Calu3 (cell line): Measurements from ENCODE around the gene PROZ. TPM values are rescaled to one million over a fixed set of nuclear protein-coding genes. Genes with fewer than 3 reads are reported as not detected.

Experiments used
- BruUV-seq: library from RNA; stranded (reverse); fragments of 400-500 nt; replicated peaks from 2 replicates; lab custom pipeline; 2021; lab: Mats Ljungman, UMichigan
- CTCF ChIA-PET: fragments of 300-600 bp; sonication (Branson Sonifier 250); formaldehyde crosslinking; loops from one replicate; lab custom pipeline; 2022; ENCODE audit warnings: antibody characterized with exemption; lab: Charles Lee
- DNase-seq: peaks from one replicate; pipeline ENCODE4 v3.0.0; 2022
- H3K27ac Mint-ChIP-seq: one replicate; pipeline ENCODE4 v1.8.0; 2022; ENCODE audit warnings: mixed read lengths; ENCODE audit not compliant: unreplicated experiment
- H3K27me3 Mint-ChIP-seq: one replicate; pipeline ENCODE4 v1.8.0; 2022; ENCODE audit warnings: mixed read lengths; ENCODE audit not compliant: unreplicated experiment
- H3K36me3 Mint-ChIP-seq: one replicate; pipeline ENCODE4 v1.8.0; 2022; ENCODE audit warnings: mild to moderate bottlenecking, moderate library complexity, mixed read lengths; ENCODE audit not compliant: insufficient read depth, unreplicated experiment
- H3K4me1 Mint-ChIP-seq: one replicate; pipeline ENCODE4 v1.8.0; 2022; ENCODE audit warnings: mild to moderate bottlenecking, low read depth, mixed read lengths; ENCODE audit not compliant: unreplicated experiment
- H3K4me3 Mint-ChIP-seq: one replicate; pipeline ENCODE4 v1.8.0; 2022; ENCODE audit warnings: mild to moderate bottlenecking, low read depth, moderate library complexity, mixed read lengths; ENCODE audit not compliant: unreplicated experiment
- H3K9me3 Mint-ChIP-seq: one replicate; pipeline ENCODE4 v1.8.0; 2022; ENCODE audit warnings: low read depth, mixed read lengths; ENCODE audit not compliant: unreplicated experiment
- CTCF ChIP-seq: fragments of 200-600 bp; IDR thresholded peaks from one replicate; pipeline ENCODE4 v1.8.0; 2022; ENCODE audit warnings: antibody characterized with exemption; ENCODE audit not compliant: unreplicated experiment
- intact Hi-C: fragments of 100-400 bp; cut with micrococcal nuclease; formaldehyde crosslinking; loops from one replicate; pipeline ENCODE4 v1.10.0; 2022; ENCODE audit not compliant: unreplicated experiment
- total RNA-seq: library from RNA; stranded (reverse); gene quantifications from 2 replicates; pipeline ENCODE4 v1.2.3, GENCODE V29; 2022

PROZ gene
- total RNA-seq, 1 experiment from 2014 or later = not detected

- intact Hi-C loops = no loop called here
- Mint-ChIP-seq H3K36me3 (no peaks in the 10 kb centered on the region), H3K27me3 (peaks cover 18% of the 10 kb centered on the region), H3K4me1 (no peaks in the 10 kb centered on the region), H3K4me3 (no peak overlapping the region), H3K9me3 (no peaks in the 10 kb centered on the region), H3K27ac (no peak overlapping the region)
- no TSS peak for BruUV-seq
- no peak for DNase-seq
- CTCF ChIA-PET = no interaction called here
- no peak for TF ChIP-seq CTCF
Observed at GRCh38 chr13:113162783-113163685, 4.6 kb downstream of the PROZ start.

GRCh38 chr13:113164492-113164891 is 6.0 kb downstream of the PROZ start:
- no peaks in the 10 kb centered on the region for H3K4me1 Mint-ChIP-seq
- H3K4me3 Mint-ChIP-seq = no peak overlapping the region
- DNase-seq = no peak
- no peak overlapping the region for H3K27ac Mint-ChIP-seq
- H3K36me3 Mint-ChIP-seq = no peaks in the 10 kb centered on the region
- BruUV-seq = no TSS peak
- H3K9me3 Mint-ChIP-seq = no peaks in the 10 kb centered on the region
- TF ChIP-seq CTCF = no peak
- intact Hi-C loops = no loop called here
- CTCF ChIA-PET = no interaction called here
- peaks cover 11% of the 10 kb centered on the region for H3K27me3 Mint-ChIP-seq

GRCh38 chr13:113166266-113166665 is 7.8 kb downstream of the PROZ start:
- no peak for TF ChIP-seq CTCF
- CTCF ChIA-PET = no interaction called here
- no peaks in the 10 kb centered on the region for H3K9me3 Mint-ChIP-seq
- no TSS peak for BruUV-seq
- no peak overlapping the region for H3K27ac Mint-ChIP-seq
- peaks cover 5% of the 10 kb centered on the region for H3K27me3 Mint-ChIP-seq
- intact Hi-C loops = no loop called here
- H3K36me3 Mint-ChIP-seq = no peaks in the 10 kb centered on the region
- no peak overlapping the region for H3K4me3 Mint-ChIP-seq
- no peaks in the 10 kb centered on the region for H3K4me1 Mint-ChIP-seq
- DNase-seq = no peak

DNA sequence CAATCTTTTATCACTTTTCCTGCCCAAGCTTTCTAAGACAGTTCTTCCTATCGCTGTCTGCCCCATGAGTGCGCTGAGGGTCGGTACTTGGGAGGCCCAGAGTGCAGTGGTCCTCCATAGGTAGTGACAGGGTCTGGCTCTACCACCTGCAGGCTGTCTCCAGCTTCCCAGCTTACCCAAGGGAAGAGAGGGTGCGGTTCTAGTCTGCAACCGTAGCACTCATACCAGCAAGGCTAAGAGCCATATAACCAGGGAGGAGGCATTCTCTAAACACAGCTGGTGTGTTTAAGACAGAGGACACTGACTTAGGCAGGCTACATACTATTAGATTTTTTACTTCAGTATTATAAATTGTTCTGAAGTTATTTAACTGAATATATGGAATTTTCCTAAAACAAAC is 8.2 kb downstream of the PROZ start:
- BruUV-seq = no TSS peak
- intact Hi-C loops = no loop called here
- H3K4me3 Mint-ChIP-seq = no peak overlapping the region
- CTCF ChIA-PET = no interaction called here
- no peak for DNase-seq
- no peaks in the 10 kb centered on the region for H3K36me3 Mint-ChIP-seq
- no peak overlapping the region for H3K27ac Mint-ChIP-seq
- H3K27me3 Mint-ChIP-seq = peaks cover under 1% of the 10 kb centered on the region
- H3K9me3 Mint-ChIP-seq = no peaks in the 10 kb centered on the region
- TF ChIP-seq CTCF = no peak
- H3K4me1 Mint-ChIP-seq = no peaks in the 10 kb centered on the region
